GM21526 (cell line): ENCODE measurements around the gene DUOXA1.
"Not testable (repeated sequence)": the region's sequence is repeated elsewhere in the genome, so short reads cannot be mapped to it uniquely, and the experiment has no call there.

Source experiments
- ATAC-seq: cut with Tn5 transposase; IDR thresholded peaks from one replicate; pipeline ENCODE4 v1.9.1; 2021; ENCODE audit warnings: moderate library complexity; ENCODE audit not compliant: unreplicated experiment, low FRiP score

Gene DUOXA1

GRCh38 chr15:45114751-45115085 is 15.0 kb downstream of the DUOXA1 start:
- no peak for ATAC-seq

- no peak for ATAC-seq
Observed at GRCh38 chr15:45114076-45114750, 15.5 kb downstream of the DUOXA1 start, which contains the start of the genes DUOX2 and DUOXA2. Gene DUOX2 (minus strand): TSS chr15:45114172. CDS start chr15:45113411, 761 bp downstream. Gene DUOXA2 (plus strand): TSS chr15:45114326. CDS start chr15:45114606, 280 bp downstream.

GRCh38 chr15:45113380-45113990 is 16.2 kb downstream of the DUOXA1 start:
- no peak for ATAC-seq

GRCh38 chr15:45112591-45113379 is 16.9 kb downstream of the DUOXA1 start:
- ATAC-seq, result no peak

GRCh38 chr15:45112143-45112590 is 17.5 kb downstream of the DUOXA1 start:
- no peak for ATAC-seq

GRCh38 chr15:45111390-45112142 is 18.1 kb downstream of the DUOXA1 start:
- no peak for ATAC-seq

GRCh38 chr15:45110256-45110820 is 19.3 kb downstream of the DUOXA1 start:
- ATAC-seq, result no peak

GRCh38 chr15:45107941-45108630 is 21.6 kb downstream of the DUOXA1 start:
- ATAC-seq, result no peak

GRCh38 chr15:45106002-45106790 is 23.5 kb downstream of the DUOXA1 start:
- no peak for ATAC-seq

- ATAC-seq, result no peak
Observed at GRCh38 chr15:45105586-45105985, 24.1 kb downstream of the DUOXA1 start.

GRCh38 chr15:45104170-45104569 is 25.5 kb downstream of the DUOXA1 start:
- ATAC-seq, result not testable (repeated sequence)

GRCh38 chr15:45102226-45102625 is 27.5 kb downstream of the DUOXA1 start:
- no peak for ATAC-seq

GRCh38 chr15:45101749-45102148 is 27.9 kb downstream of the DUOXA1 start:
- ATAC-seq, result no peak

GRCh38 chr15:45100884-45101625 is 28.6 kb downstream of the DUOXA1 start:
- no peak for ATAC-seq

- ATAC-seq, result no peak
Observed at GRCh38 chr15:45099549-45100165, 30.0 kb downstream of the DUOXA1 start.

GRCh38 chr15:45097466-45097865 is 32.2 kb downstream of the DUOXA1 start:
- no peak for ATAC-seq

- ATAC-seq, result no peak
Observed at GRCh38 chr15:45095661-45096060, 34.0 kb downstream of the DUOXA1 start.

GRCh38 chr15:45094358-45094730 is 35.3 kb downstream of the DUOXA1 start:
- ATAC-seq, result no peak
